C1 segment of cervical spinal cord (tissue), 14 donors: ENCODE results near the gene TJP3.

Experiments used
- DNase-seq, 14 donors: peaks; one replicate each; lab custom pipeline; 2025; lab: John Stamatoyannopoulos, UW

Gene TJP3

DNA sequence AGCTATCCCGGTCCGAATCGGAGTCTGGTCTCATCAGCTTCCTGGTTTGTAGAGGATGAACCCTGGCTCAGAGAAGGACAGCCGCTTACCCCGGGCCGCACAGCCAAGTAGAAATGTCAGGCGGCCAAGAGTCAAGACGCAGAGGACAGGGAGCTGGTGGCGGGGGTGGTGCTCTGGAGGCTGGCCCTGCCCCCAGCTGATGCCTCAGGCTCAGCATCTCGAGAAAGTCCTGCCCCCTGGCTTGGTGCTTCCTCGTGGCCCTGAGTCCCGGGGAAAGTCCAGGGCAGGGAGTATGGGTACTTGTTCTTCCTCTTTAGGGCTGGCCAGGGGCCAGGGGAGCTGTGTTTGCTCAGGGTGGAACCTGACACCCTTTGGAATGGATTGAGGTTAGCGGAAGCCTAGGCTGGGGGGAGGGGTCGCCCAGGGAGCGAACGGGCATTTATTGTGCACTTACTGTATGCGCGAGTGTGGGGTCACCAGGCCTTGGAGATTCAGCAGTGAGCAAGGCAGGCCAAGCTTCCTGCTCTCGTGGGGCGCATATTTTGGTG lies 2.2 kb downstream of the TJP3 start:
- DNase-seq = peak in 7 of 14 donors; percentile 8 to 29 (median 20)

DNA sequence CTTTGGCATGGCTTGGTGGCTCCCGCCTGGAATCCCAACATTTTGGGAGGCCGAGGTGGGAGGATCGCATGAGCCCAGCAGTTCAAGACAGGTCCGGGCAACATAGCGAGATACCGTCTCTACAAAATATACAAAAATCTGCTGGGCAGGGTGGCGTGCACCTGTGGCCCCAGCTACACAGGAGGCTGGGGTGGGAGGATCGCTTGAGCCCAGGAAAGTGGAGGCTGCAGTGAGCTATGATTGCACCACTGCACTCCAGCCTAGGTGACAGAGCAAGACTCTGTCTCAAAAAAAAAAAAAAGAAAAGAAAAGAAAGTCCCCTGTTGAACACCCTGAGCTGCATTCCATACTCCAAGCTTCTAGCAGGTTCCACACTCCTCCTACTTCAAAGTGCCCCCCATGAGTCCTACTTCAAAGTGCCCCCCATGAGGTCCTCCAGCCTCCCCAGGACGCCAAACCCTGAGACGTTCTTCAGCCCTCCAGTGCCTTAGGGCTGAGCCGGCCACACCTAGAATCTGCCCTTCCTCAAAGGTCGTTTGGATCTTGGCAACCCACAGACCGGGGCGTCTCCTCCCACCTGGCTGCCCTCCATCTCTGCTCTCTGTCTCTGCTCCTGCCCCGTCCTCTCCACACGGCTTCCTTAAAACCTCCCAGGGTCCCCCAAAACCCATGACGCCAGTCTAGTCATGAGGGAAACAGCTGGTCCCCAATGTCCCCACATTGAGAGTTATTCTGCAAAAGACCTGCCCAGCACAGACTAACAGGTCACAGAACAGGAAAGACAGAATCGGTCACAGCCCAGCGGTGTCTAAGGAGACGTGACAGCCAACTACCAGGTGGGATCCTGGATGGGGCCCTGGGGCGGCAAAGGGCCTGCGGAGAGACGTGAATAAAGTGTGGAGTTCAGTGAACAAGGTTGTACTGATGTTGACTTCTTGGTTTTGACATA lies 4.8 kb downstream of the TJP3 start:
- no peak for DNase-seq

DNA sequence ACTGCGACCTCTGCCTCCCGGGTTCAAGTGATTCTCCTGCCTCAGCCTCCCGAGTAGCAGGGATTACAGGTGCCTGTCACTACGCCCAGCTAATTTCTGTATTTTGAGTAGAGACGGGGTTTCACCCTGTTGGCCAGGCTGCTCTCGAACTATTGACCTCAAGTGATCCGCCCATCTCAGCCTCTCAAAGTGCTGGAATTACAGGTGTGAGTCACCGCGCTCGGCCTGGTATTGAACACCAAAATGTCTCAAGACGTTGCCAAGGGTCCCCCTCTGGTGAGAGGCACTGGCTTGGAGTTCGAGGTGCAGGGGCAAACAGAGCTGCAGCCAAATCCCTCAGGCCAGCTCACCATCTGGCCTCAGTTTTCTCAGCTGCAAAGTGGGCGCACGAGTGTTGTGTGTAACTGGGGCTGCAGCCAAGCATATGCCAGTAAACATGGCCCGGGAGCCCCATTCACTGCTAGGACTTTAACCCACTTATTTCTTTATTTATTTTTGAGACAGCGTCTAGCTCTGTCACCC lies 8.0 kb downstream of the TJP3 start:
- no peak for DNase-seq

DNA sequence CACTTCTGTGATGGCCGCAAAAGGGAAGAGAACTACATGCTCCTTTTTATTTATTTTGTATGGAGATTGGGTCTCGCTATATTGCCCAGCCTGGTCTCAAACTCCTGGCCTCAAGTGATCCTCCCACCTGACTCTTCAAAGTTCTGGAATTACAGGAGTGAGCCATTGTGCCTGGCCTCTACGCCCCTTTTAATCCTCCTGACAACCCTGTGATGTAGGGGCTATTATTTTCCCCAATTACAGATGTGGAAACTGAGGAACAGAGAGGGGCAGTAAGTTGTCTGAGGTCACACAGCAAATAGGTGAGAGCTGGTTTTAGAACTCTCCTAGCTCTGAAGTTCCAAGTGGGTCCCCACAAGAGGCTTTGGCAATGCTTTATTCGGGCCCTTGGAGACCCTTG lies 11.7 kb downstream of the TJP3 start:
- no peak for DNase-seq

DNA sequence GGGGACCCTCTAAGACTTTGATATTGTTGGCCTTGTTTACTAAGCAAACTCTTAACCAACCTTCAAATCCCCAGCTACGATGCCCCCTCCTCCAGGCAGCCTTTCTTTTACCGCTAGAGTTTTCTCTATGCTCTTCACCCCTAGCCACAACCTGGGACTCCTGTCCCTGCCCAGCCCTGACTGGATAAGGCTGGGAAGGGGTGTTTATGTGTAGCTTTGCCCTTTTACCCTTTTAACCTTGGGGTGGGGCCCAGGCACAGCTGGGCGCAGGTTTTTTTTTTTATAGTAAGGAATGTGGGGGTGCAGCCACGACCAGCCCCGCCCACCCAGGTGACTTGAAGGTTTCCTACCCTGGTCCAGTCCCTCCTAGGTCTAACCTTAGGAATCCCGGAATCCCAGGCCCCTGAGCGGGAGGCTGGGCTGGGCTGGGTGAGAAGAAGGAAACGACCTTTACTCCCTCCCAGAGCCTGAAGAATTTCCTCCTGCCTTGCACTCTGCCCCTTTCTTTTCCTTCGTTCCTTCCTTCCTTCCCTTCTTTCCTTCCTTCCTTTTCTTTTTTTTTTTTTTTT lies 12.2 kb downstream of the TJP3 start:
- no peak for DNase-seq

DNA sequence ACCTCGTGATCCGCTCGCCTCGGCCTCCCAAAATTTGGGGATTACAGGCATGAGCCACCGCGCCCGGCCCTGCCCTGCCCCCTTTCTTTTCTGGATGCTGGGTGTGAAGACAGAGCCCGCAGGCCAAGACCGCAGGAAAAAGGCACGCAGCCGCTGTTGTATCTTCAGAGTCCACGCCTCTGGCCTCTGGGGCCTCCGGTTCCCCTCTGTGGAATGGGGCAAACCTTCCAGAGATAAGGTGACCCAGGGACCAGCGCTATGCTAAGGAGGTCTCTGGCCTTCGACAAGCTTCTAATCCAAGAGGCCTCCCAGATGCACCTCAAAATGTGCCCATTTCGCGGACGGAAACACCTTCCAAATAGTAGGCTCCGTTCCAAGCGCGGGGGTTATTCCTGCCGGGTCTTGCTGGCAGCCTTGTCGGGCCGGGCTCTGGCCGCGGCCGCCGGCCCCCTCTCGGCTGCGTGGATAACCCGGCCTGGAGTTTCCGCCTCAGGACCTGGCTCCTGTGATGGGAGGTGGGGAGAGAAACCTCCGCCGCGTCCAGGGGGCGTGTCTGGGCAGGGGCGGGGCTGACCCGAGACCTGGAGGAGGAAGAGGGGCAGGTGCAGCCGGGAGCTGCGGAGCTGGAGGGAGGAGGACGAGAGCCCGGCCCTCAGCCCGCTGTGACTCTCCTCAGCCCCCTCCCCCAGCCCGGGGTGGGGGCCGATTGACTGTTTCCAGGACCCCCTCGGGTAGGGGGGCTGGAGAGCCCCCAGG lies 13.1 kb downstream of the TJP3 start:
- DNase-seq = peak in 9 of 14 donors; percentile 0 to 34 (median 19)

DNA sequence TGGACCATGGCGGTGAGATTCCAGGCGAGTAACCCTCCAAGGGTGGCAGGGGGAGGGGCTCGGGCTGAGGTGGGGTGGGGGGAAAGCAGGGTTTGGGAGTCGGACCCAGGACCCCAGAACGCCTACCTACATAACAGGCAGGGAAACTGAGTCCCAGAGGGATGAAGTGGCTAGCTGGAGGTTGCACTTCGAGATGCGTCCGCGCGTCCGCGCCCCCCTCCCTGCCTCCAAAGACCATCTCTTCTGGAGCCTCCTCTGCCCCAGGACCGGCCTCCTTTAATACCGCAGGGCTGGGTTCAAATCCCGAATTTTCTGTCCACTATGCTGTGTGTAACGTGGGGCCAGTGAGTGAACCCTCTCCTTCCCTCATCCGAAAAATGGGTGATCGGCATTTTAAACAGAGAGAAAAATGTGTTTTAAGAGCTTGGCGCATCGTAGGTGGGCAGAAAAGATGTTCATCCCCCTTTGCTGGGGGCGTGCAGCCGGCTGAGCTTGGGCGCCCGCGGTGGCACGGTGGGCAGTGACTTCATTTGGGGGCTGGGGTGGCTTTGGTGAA lies 13.8 kb downstream of the TJP3 start:
- no peak for DNase-seq

DNA sequence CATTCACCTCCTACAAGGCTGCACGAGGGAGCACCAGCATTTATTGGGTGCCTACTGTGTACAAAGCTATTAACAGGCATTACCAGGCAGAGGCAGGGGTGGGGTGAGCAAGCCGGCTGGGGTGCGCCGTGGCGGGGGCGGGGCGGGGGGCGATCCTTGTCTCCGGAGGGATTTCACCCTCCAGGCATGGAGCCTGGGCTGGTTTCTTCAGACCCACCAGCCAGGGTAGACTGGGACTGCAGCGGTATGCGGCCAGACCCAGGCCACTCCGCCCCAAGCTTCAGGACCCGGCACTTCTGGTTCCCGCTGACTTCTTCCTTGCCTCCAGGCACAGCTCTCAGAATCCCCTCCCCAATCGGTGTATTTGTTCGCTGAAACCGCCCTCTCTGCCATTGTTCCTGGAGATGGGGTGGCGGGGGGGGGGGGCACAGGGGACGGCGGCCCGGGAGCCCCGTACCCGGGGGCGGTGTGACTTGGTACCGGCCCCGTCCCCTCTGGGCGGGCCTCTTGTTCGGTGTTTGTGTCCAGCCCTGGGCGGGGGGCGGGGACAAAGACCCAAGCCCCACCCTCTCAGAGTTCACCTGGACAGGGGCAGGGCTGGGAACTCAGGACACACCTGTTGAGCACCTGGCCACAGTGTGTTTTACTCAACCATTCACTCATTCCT lies 14.4 kb downstream of the TJP3 start:
- no peak for DNase-seq

DNA sequence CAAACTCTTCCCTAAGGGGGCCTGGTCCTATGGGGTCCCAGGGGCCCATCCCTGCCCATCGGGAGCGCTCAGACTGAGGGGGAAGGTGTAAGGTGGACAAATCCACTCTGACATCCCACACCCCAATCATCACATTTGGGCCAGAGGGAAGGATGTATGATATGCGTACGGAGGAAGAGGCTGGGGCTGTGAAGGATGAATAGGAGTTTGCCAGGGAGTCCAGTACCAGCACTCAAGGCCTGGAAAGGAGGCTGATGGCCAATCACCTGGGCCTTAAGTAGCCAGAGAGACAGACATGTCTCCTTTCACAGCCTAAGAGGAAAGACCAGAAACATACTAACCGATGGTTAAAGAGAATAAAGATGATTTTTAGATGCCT lies 14.9 kb downstream of the TJP3 start:
- no peak for DNase-seq

DNA sequence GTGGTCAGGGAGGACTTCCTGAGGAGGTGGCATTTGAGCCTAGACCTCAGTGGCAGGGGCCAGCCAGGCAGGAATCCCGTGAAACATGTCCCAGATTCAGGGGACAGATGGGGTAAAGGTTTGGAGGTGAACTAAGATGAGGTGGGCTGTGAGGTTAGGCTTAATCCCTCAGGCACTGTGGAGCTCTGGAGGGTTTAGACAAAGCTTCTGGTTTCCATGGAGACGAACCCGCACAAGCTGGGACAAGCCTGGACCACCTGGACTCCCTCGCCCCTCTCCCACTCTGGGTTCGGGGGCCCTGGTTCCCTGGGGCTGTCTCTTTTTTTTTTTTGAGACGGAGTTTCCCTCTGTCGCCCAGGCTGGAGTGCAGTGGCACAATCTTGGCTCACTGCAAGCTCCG lies 15.7 kb downstream of the TJP3 start:
- no peak for DNase-seq

DNA sequence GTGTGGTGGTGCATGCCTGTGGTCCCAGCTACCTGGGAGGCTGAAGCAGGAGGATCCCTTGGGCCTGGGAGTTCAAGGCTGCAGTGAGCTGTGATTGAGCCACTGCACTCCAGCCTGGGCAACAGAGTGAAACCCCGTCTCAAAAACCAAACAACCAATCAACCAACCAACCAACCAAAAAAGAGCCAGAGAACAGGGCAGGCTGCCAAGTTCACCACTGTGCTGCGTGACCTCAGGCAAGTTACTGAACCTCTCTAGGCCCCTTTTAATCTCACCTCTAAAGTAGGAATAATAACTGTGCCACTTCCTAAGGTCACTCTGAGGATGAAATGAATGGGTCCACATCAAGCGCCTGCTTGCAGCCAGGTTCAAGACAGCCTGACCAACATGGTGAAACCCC lies 16.9 kb downstream of the TJP3 start:
- DNase-seq = no peak

DNA sequence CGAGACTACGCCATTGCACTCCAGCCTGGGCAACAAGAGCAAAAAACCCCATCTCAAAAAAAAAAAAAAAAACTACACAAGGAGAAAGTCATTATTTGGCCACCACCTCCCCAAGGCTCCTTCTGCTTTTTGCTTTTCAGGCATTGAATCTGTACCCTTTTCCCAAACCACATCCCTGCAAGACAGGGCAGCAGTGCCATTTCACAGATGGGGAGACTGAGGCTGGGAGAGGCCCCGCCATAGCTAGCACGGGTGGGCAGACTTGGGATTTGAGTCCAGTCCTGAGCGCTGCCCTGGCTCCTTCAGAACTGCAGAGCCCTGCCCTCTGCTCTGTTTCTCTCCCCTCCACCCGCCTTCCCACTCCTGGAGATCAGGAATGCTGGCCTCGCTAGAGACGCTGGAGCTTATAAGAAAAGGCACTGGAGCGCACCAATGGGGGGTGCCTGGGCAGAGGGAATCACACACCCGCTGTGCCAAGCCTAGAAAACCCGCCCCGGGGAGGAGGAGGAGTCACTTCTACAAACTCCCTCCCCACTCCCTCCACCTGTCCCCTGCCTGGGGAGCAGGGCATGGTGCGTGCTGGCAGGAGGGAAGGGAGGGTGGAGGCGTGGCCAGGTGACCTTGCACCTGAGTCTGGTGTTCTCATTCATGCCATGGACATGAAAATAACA lies 17.6 kb downstream of the TJP3 start:
- DNase-seq = no peak

DNA sequence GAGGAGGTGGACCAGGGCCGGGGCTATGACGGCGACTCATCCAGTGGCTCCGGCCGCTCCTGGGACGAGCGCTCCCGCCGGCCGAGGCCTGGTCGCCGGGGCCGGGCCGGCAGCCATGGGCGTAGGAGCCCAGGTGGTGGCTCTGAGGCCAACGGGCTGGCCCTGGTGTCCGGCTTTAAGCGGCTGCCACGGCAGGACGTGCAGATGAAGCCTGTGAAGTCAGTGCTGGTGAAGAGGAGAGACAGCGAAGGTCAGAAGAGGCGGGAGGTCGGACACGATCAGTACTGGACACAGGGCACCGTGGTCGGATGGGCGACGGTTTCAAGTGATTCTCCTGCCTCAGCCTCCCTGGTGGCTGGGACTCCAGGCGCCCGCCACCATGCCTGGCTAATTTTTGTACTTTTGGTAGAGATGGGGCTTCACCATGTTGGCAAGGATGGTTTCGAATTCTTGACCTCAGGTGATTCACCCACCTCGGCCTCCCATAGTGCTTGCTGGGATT lies 22.3 kb downstream of the TJP3 start:
- no peak for DNase-seq

DNA sequence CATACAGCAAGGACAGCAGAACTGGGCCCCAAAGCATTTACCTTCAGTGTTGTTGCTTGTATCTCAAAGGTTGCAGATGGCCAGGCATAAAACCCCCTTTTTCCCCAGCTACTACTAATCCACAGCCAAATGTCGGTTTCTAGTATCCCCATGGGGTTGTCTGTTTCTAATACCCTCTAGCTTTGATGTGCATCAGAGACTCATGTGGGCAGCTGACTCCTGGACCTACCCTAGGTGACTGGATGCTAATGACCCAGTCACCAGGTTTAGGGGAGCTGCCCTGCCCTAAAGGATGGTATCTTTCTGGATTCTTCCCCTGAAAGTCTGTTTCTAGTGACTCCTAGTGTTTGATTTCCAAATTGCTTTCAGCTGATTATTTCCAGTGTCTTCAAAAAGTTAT lies 23.9 kb downstream of the TJP3 start:
- DNase-seq = no peak

DNA sequence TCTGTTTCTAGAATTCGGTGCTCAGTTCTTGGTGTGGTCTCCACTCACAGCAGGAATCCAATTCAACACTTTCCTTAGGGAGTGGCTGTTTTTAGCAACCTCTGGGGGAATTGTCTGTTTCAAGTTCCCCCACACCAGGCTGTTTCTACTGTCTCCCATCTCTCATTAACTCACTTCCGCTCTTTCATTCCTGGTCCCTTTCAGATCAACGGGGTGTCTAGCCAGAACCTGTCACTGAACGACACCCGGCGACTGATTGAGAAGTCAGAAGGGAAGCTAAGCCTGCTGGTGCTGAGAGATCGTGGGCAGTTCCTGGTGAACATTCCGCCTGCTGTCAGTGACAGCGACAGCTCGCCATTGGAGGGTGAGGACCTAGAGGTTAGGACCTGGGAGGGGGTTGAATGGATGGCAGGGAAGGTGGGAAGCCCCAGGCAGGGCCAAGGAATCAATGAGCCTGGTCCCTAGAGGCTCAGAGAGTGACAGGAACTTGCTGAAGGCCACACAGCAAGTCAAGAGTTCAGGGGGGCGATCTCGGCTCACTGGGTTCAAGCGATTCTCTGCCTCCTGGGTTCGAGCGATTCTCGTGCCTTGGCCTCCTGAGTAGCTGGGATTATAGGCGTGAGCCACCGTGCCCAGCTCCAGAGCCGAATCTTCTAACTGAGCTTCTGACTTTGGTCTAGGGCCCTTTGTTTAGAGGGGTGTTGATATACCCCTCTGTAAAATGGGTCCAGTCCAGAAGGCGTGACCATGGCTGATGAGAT lies 25.5 kb downstream of the TJP3 start:
- no peak for DNase-seq

DNA sequence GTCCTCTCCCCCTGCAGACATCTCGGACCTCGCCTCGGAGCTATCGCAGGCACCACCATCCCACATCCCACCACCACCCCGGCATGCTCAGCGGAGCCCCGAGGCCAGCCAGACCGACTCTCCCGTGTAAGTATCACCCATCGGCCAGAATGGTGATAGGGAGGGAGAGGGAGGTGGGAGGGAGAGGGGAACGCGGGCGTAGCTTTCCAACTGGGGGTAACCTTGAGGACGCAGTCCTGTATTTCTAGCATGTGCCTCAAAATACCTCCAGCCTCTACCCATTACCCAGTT lies 26.1 kb downstream of the TJP3 start:
- no peak for DNase-seq

DNA sequence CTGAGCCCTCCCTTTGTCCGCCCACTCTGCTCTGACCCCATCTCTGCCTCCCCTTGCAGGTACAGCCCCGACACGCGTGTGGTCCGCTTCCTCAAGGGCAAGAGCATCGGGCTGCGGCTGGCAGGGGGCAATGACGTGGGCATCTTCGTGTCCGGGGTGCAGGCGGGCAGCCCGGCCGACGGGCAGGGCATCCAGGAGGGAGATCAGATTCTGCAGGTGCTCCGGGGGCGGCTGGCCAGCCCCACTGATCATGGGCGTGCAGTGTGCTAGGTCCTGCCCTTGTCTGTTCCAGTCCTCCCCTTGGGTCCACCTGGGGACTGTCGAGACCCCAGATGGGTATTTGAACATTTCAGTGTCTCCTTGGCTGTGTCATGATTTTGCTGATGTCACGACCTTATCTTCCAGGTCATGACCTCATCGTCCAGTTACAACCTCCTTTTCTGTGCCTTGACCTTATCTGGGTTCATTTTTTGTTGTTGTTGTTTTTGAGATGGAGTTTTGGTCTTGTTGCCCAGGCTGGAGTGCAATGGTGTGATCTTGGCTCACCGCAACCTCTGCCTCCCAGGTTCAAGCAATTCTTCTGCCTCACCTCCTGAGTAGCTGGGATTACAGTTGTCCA lies 28.0 kb downstream of the TJP3 start:
- DNase-seq = no peak

DNA sequence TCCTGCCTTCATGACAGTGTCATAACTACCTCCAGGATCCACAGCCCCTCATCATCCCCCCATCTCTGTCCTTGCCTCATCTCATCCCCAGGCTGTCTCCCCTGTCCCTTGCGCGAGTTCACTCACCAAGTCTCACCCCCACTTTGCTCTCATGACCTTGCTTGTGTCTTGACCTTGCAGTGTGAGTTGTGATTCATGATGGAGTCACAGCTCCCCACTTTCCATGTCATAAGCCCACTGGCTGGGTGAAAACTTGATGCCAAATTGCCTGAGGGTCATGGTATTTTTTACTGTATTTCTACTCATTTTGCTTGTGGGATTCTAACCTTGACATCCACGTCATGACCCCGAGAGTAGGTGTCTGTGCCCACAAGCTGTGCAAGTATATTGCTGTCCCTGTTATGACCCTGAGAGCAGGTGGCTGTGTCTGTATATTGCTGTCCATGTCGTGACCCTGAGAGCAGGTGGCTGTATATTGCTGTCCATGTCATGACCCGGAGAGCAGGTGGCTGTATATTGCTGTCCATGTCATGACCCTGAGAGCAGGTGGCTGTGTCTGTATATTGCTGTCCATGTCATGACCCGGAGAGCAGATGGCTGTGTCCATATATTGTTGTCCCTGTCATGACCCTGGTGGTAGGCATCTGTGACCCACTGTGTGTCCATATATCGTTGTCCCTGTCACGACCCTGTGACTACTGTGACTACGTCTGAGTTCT lies 29.5 kb downstream of the TJP3 start:
- no peak for DNase-seq
